ENCODE data around the gene ZNRF3. TPM values are rescaled to one million over a fixed set of nuclear protein-coding genes. Genes with fewer than 3 reads are reported as not detected.
A peak's percentile ranks its signal among the peaks of the same experiment; 100 is the strongest.

Gene ZNRF3
- total and polyA plus RNA-seq, 7 donors, result 2.2 to 8.5 (median 4.9) TPM

DNA sequence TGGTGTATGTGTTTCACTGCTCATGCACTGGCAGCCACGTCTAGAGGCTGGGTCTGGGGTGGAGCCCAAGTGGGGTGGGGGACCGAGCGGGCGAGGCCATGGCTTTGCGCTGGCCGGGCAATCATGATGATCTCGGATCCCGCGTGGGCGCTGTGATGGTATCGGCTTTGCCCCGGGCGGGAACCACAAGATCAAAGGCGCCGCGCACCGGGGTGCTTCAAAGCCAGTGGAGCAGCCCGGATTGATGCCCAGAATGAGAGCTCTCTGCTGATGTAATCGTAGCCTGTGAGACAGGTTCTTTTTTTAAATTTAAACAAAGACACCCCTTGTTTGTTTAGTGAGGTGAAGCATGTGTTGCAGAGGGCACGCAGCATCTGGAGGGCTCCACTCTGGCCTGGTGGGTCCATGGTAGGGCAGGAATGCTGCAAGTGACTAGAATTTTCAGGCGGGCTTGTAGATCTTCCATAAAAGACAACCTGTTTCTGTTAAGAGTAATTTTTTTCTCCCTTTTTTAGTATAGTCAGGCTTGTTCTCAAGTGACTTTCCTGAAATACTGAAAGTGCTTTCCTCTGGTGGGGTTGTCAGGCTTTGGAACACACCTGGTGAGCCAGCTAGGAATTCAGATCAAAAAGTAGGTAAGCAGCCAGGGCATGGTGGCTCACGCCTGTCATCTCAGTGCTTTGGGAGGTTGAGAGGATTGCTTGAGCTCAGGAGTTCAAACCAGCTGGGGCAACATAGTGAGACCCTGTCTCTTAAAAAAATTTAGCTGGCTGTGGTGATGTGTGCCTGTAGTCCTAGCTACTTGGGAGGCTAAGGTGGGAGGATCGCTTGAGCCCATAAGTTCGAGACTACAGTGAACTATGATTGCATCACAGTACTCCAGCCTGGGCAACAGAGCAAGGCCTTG lies 40.7 kb downstream of the ZNRF3 start:
- peak overlapping the region; percentile 70 for H3K27ac ChIP-seq
- intact Hi-C loops (cut with DNase I), result loop anchor here in 1 of 2 donors (5.0 kb wide), 1 partner anchor 53 kb away; no protein-coding TSS in a partner anchor
- H3K4me1 ChIP-seq, result peaks cover 12% of the 10 kb centered on the region
- no peak for TF ChIP-seq CTCF (IDR thresholded peaks at IDR 0.05)
- WGBS, 3 donors, result 36 to 57% (median 45%) methylated on average over 24 of the region's 24 CpGs
- no peaks in the 10 kb centered on the region for H3K9me3 ChIP-seq
- H3K27me3 ChIP-seq (ENCODE audit: insufficient read depth in 3 of 3, low read length in 2 of 3), result no peaks in the 10 kb centered on the region
- H3K36me3 ChIP-seq (ENCODE audit: insufficient read depth in 1 of 2, low read depth in 1 of 2), result no peaks in the 10 kb centered on the region
- ATAC-seq, result peak; percentile 84 to 94 (median 86)
- peak; percentile 61 to 78 for DNase-seq
- peak overlapping the region; percentile 23 for H3K4me3 ChIP-seq

- Histone ChIP-seq H3K27ac (no peak overlapping the region), H3K4me1 (peaks cover 28% of the 10 kb centered on the region), H3K27me3 (ENCODE audit: insufficient read depth in 3 of 3, low read length in 2 of 3) (no peaks in the 10 kb centered on the region), H3K4me3 (no peak overlapping the region), H3K36me3 (ENCODE audit: insufficient read depth in 1 of 2, low read depth in 1 of 2) (no peaks in the 10 kb centered on the region), H3K9me3 (no peaks in the 10 kb centered on the region)
- DNase-seq (no peak), ATAC-seq (no peak)
- no peak for TF ChIP-seq CTCF (IDR thresholded peaks at IDR 0.05)
- 97 to 100% (median 100%) methylated on average over 2 of the region's 2 CpGs for WGBS, 3 donors
- intact Hi-C loops (cut with DNase I), result no loop called here
These were observed 42.5 kb downstream of the ZNRF3 start for GRCh38 chr22:28925916-28926315.

DNA sequence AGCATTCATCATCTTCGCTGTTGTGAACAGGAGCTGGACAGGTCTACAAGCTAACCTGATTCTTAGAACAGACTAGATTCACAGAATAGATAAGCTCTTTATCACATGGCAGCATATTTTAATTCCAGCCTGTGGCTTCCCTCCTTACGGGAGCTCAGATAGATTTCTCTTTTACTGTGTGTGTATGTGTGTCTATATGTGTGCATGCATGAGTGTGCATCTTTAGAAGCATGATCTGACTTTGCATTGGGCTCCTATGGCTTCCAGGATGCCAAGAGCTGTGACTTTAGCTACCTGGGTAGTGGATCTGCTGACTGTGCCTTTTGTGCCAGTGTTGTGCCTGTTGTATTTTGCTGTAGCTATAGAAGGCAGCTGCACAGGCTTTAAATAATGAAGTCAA lies 44.3 kb downstream of the ZNRF3 start:
- intact Hi-C loops (cut with DNase I), result no loop called here
- Histone ChIP-seq H3K4me3 (no peak overlapping the region), H3K27me3 (ENCODE audit: insufficient read depth in 3 of 3, low read length in 2 of 3) (no peaks in the 10 kb centered on the region), H3K4me1 (peaks cover 25% of the 10 kb centered on the region), H3K9me3 (no peaks in the 10 kb centered on the region), H3K27ac (no peak overlapping the region), H3K36me3 (ENCODE audit: insufficient read depth in 1 of 2, low read depth in 1 of 2) (no peaks in the 10 kb centered on the region)
- DNase-seq, result no peak
- no peak for TF ChIP-seq CTCF (IDR thresholded peaks at IDR 0.05)
- ATAC-seq, result no peak
- WGBS, 3 donors, result 74 to 87% (median 84%) methylated on average over 2 of the region's 2 CpGs

- no peak for TF ChIP-seq CTCF (IDR thresholded peaks at IDR 0.05)
- H3K4me1 ChIP-seq, result peaks cover 25% of the 10 kb centered on the region
- H3K36me3 ChIP-seq (ENCODE audit: insufficient read depth in 1 of 2, low read depth in 1 of 2), result no peaks in the 10 kb centered on the region
- no peaks in the 10 kb centered on the region for H3K9me3 ChIP-seq
- no peak for DNase-seq
- no peak for ATAC-seq
- H3K27ac ChIP-seq, result no peak overlapping the region
- H3K27me3 ChIP-seq (ENCODE audit: insufficient read depth in 3 of 3, low read length in 2 of 3), result no peaks in the 10 kb centered on the region
- intact Hi-C loops (cut with DNase I), result no loop called here
- H3K4me3 ChIP-seq, result no peak overlapping the region
- WGBS, 3 donors, result 60 to 80% (median 61%) methylated on average over 5 of the region's 5 CpGs
These were observed 45.8 kb downstream of the ZNRF3 start for GRCh38 chr22:28929197-28929596.
